GM21367 (cell line): ENCODE measurements around the gene MEGF11.

Experiments used
- ATAC-seq: cut with Tn5 transposase; IDR thresholded peaks from one replicate; pipeline ENCODE4 v1.9.1; 2021; ENCODE audit not compliant: unreplicated experiment

MEGF11 gene

GRCh38 chr15:66123799-66124198 lies 129.8 kb downstream of the MEGF11 start:
- ATAC-seq, result no peak

- no peak for ATAC-seq
Measured at GRCh38 chr15:66120422-66120821, 133.1 kb downstream of the MEGF11 start.

GRCh38 chr15:66117841-66118240 lies 135.7 kb downstream of the MEGF11 start:
- no peak for ATAC-seq

GRCh38 chr15:66115568-66116206 lies 137.9 kb downstream of the MEGF11 start:
- ATAC-seq, result no peak

GRCh38 chr15:66114863-66115425 lies 138.6 kb downstream of the MEGF11 start:
- no peak for ATAC-seq

GRCh38 chr15:66112388-66112787 lies 141.2 kb downstream of the MEGF11 start:
- ATAC-seq, result no peak

GRCh38 chr15:66111363-66111762 lies 142.2 kb downstream of the MEGF11 start:
- no peak for ATAC-seq

- ATAC-seq, result no peak
Measured at GRCh38 chr15:66110864-66111263, 142.7 kb downstream of the MEGF11 start.

- ATAC-seq, result no peak
Measured at GRCh38 chr15:66109826-66110225, 143.7 kb downstream of the MEGF11 start.

GRCh38 chr15:66108483-66109265 lies 144.9 kb downstream of the MEGF11 start:
- no peak for ATAC-seq

GRCh38 chr15:66107070-66107469 lies 146.5 kb downstream of the MEGF11 start:
- no peak for ATAC-seq

- no peak for ATAC-seq
Measured at GRCh38 chr15:66105286-66106265, 148.0 kb downstream of the MEGF11 start.

- no peak for ATAC-seq
Measured at GRCh38 chr15:66103293-66103590, 150.3 kb downstream of the MEGF11 start.

GRCh38 chr15:66102563-66103292 lies 150.8 kb downstream of the MEGF11 start:
- ATAC-seq, result no peak

GRCh38 chr15:66101715-66102395 lies 151.7 kb downstream of the MEGF11 start:
- no peak for ATAC-seq

GRCh38 chr15:66100761-66101160 lies 152.8 kb downstream of the MEGF11 start:
- no peak for ATAC-seq

GRCh38 chr15:66099950-66100671 lies 153.4 kb downstream of the MEGF11 start:
- no peak for ATAC-seq

- no peak for ATAC-seq
Measured at GRCh38 chr15:66098022-66098363, 155.6 kb downstream of the MEGF11 start.
